ENCODE data around the gene PHETA2. TPM values are rescaled to one million over a fixed set of nuclear protein-coding genes. Genes with fewer than 3 reads are reported as not detected.
A peak's percentile ranks its signal among the peaks of the same experiment; 100 is the strongest.

Gene PHETA2
- total and polyA plus RNA-seq, 2 of the 4 experiments (the other 2 are of a cell fraction), result 6.5 to 10.0 TPM

DNA sequence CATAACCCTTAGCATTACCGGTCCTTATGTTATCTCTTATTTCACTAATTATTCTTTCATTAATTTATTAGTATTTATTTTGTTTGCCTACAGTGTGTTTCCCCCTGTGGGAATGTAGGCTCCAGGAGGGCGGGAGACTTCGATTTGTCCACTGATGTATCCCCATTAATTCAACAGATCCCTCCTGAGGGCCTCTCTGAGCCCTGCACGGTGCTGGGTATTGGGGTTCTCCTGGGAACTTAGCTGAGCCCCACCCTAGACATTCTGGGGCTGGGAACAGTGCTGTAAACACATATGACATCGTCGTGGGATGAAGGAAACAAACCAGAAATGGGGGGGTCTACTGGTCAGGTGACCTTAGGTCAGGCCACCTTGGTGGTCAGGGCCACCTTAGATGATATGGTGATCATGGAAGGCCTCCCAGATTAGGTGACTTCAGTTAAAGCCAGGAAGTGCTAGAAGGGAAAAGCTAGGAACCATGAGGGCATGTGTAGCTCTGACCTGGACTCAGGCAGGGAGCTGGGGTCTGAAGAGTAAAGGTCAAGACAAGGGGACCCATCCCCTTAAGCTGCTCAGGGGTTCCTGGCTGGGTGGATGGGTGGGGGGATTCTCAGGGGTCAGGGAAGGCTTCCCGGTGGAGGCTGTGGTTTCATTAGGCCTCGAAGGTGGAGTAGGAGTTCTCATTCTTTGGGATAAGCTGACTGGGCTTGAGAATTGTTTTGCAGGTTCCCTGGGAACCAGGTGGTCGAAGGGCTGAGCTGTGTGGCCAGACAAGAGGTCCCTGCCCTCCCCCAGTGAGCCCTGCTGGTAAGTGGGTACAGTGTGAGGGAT, 1.0 kb downstream of the PHETA2 start:
- Histone ChIP-seq H2AK9ac (replicated peaks; ENCODE audit: low read depth, low read length, poor library complexity) (peak overlapping the region; percentile 97), H2BK20ac (ENCODE audit: low read depth, low read length) (no peak overlapping the region), H3K9me1 (ENCODE audit: insufficient read depth, low read length) (peaks cover 19% of the 10 kb centered on the region; the same call in 1 of the 2 replicates), H3K9me3 (ENCODE audit: control insufficient read depth, insufficient read depth, low read length) (no peaks in the 10 kb centered on the region), H2AFZ (replicated peaks; ENCODE audit: low read length, poor library complexity) (peak overlapping the region; percentile 95), H3K14ac (replicated peaks; ENCODE audit: low read depth, low read length) (peak overlapping the region; percentile 91), H3K79me1 (ENCODE audit: low read depth in 1 of 2, low read length in 2 of 2) (peaks cover 15 to 47% of the 10 kb centered on the region in 2 experiments; a peak in 3 of 4 replicates), H4K5ac (ENCODE audit: low read depth, low read length) (peak overlapping the region; percentile 96), H3K27me3 (ENCODE audit: control insufficient read depth, insufficient read depth, low read length) (no peaks in the 10 kb centered on the region), H3K56ac (ENCODE audit: extremely low read depth, insufficient read depth, low read length) (peak overlapping the region; percentile 55; the same call in 1 of the 2 replicates), H3K27ac (ENCODE audit: insufficient read depth, low read length) (peak overlapping the region; percentile 84; the same call in 1 of the 2 replicates), H3K23ac (ENCODE audit: low read depth, low read length) (peak overlapping the region; percentile 82), H3K18ac (ENCODE audit: low read depth, low read length) (peak overlapping the region; percentile 25), H3K4me1 (ENCODE audit: control insufficient read depth, insufficient read depth, low read length) (peaks cover 15% of the 10 kb centered on the region), H3K4ac (ENCODE audit: low read depth, low read length) (peak overlapping the region; percentile 92), H2BK120ac (ENCODE audit: low read depth, low read length) (peak overlapping the region; percentile 19; the same call in 1 of the 2 replicates), H4K8ac (ENCODE audit: low read depth in 2 of 2, low read length in 2 of 2) (peak overlapping the region; percentile 97), H2BK15ac (ENCODE audit: low read depth, low read length) (peak overlapping the region; percentile 47; the same call in 1 of the 3 replicates), H4K91ac (ENCODE audit: insufficient read depth, low read depth, low read length) (peak overlapping the region; percentile 88), H3K36me3 (ENCODE audit: control insufficient read depth, insufficient read depth, low read length) (peaks cover 11% of the 10 kb centered on the region), H2AK5ac (ENCODE audit: low read depth, low read length) (peak overlapping the region; percentile 86), H3K4me2 (ENCODE audit: low read depth, low read length) (peak overlapping the region; percentile 63), H3K9ac (ENCODE audit: low read depth, low read length) (peak overlapping the region; percentile 95), H4K20me1 (ENCODE audit: insufficient read depth, low read length) (0 out of 2 replicates have a peak, but pooled peaks cover 3% of the 10 kb centered on the region), H2BK5ac (ENCODE audit: low read depth, low read length, poor library complexity, severe bottlenecking) (peak overlapping the region; percentile 2), H3K4me3 (ENCODE audit: insufficient read depth, low read depth, low read length) (peak overlapping the region; percentile 84)
- ChIA-PET CTCF (no interaction called here), POLR2A (ENCODE audit: unreplicated experiment) (no interaction called here)
- TF ChIP-seq RFX5 (IDR thresholded peaks at IDR 0.05; ENCODE audit: low read depth, low read length) (no peak), RCOR1 (IDR thresholded peaks at IDR 0.05; ENCODE audit: insufficient replicate concordance, low read length) (no peak), CTCF (conservative IDR thresholded peaks at IDR 0.05; ENCODE audit: low read depth, low read length) (no peak), NFE2L2 (IDR thresholded peaks at IDR 0.05; ENCODE audit: low read depth, low read length) (no peak), FOS (IDR thresholded peaks at IDR 0.05; ENCODE audit: low read depth, low read length) (no peak), CEBPB (IDR thresholded peaks at IDR 0.05; ENCODE audit: low read depth, low read length) (no peak), USF2 (IDR thresholded peaks at IDR 0.05; ENCODE audit: low read depth, low read length) (no peak), CHD1 (IDR thresholded peaks at IDR 0.05; ENCODE audit: low read depth, low read length) (no peak), BHLHE40 (IDR thresholded peaks at IDR 0.05; ENCODE audit: low read depth, low read length) (no peak), RAD21 (IDR thresholded peaks at IDR 0.05; ENCODE audit: low read length) (no peak), MXI1 (IDR thresholded peaks at IDR 0.05; ENCODE audit: borderline replicate concordance, low read depth, low read length) (no peak), SMC3 (IDR thresholded peaks at IDR 0.05; ENCODE audit: low read depth, low read length) (no peak), MAZ (IDR thresholded peaks at IDR 0.05; ENCODE audit: borderline replicate concordance, low read depth, low read length) (no peak)
- in situ Hi-C loops (cut with MboI; ENCODE audit: low sequenced_read_pairs) (no loop called here), intact Hi-C loops (cut with micrococcal nuclease) (no loop called here), dilution Hi-C loops (cut with HindIII; ENCODE audit: low sequenced_read_pairs, unreplicated experiment) (no loop called here)
- BruUV-seq (replicated peaks), result no TSS peak
- 78% methylated on average over 3 of the region's 9 CpGs; no CpG with 5 or more reads in 1 of the 2 experiments for WGBS, 2 experiments (ENCODE audit: extremely low coverage in 2 of 2, insufficient read length in 1 of 2)
- ATAC-seq (ENCODE audit: low read depth), result no peak
- no peak for DNase-seq

All from IMR-90 (cell line).